NOMO-1 treated with DMSO at 0.1 percent for 48 hours (cell line): ENCODE results near the gene BEST2.
A peak's percentile ranks its signal among the peaks of the same experiment; 100 is the strongest.
"Not testable (repeated sequence)": the region's sequence is repeated elsewhere in the genome, so short reads cannot be mapped to it uniquely, and the experiment has no call there.

ENCODE experiments used
- DNase-seq: peaks from one replicate; lab custom pipeline; 2025; ENCODE audit not compliant: unreplicated experiment; lab: John Stamatoyannopoulos, UW

The BEST2 gene

GRCh38 chr19:12751635-12752034 lies at the start of gene BEST2:
BEST2 (plus strand) TSS chr19:12751791; CDS start chr19:12752593, 802 bp downstream.
- no peak for DNase-seq

DNA sequence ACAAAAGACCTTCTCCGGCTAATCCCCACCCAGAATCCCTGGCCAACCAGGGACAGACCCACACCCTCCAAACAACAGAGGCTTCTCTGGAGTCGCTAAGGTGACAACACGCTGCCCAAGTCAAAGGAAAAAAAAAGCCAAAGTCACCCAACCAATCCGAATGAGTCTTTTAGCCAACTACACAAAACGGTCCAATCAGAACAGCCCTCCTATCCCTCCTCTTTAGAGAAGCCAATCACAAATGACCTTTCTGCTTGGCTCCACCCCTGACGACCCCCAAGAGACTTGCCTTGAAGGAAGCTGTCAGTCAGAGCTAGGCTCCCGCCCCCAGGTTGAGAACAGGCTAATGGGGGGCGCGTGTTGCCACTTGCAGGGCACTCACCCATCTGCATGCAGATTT lies 48.5 kb upstream of the BEST2 start:
- DNase-seq = peak; percentile 15

DNA sequence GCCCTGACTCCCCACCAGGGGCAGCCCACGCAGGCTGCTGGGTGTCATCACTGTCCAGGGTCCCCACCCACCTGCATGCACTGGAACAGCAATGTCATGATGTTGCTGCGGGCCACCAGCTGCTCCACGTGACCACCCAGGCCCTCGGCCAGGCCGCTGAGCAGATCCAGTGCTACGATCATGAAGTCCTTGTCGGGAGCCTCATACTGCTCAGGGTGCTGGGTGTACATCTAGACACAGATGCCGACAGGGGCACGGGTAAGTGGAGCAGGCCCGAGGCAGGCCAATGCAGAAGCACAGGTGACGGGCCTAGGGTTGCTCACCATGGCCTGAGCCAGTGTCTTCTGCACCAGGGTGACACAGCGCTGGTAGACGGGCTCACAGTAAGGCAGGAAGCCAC lies 46.4 kb upstream of the BEST2 start:
- no peak for DNase-seq

DNA sequence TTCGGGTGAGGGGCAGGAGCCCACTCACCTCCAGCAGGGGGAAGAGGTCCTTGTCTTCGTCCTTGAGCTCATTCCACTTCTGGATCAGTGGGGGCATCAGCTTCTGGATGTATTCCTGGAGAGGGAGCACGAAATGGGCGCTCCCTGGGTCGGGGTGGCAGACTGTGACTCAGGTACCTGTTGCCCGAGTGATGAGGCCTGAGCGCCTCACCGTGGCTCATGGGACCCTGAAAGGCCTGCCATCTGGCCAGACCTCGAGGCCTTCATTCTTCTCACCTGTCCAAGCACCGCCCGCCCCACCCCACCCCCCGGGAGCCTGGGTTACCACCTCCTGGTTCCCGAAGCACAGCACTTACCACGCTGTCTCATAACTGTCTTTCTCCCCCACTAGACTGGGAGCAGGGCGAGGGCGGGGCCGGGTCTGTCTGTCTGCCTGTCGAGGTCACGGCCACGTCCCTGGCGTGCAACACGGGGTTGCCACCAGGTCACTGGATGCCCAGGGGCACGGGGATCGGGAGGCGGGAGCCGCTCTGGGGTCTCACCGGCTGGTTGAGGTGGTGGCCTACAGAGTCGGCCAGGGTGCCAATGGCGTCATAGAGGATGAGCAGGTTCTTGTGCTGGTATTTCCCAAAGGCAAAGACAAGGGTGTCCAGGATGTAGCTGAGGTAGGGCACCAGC lies 45.8 kb upstream of the BEST2 start:
- no peak for DNase-seq

DNA sequence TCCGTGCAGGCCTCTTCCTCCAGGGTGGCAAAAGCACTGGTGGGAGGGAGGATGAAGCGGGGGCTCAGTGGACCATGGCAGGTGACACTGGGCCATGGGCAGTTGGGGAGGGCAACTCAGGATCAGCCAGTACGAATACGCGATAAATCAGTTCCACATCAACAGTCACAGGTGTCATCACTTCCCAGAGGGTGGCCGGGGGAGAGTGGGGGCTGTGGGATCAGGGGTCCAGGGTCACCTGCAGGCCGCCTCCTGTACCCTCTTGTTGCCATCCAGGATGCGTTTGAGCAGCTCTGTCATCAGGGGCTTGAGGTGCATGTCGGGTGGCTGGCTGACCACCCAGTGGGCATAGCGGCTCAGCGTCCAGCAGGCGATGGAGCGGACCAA lies 45.3 kb upstream of the BEST2 start:
- no peak for DNase-seq

DNA sequence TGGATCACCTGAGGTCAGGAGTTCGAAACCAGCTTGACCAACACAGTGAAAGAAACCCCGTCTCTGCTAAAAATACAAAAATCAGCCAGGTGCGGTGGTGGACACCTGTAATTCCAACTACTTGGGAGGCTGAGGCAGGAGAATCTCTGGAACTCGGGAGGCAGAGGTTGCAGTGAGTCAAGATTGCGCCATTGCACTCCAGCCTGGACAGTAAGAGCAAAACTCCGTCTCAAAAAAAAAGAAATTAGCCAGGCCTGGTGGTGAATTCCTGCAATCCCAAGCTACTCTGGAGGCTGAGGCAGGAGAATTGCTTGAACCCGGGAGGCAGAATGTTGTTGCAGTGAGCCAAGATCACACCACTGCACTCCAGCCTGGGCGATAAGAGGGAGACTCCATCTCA lies 43.0 kb upstream of the BEST2 start:
- DNase-seq = no peak

- DNase-seq = no peak
These were observed 40.4 kb upstream of the BEST2 start for GRCh38 chr19:12711187-12711586.

DNA sequence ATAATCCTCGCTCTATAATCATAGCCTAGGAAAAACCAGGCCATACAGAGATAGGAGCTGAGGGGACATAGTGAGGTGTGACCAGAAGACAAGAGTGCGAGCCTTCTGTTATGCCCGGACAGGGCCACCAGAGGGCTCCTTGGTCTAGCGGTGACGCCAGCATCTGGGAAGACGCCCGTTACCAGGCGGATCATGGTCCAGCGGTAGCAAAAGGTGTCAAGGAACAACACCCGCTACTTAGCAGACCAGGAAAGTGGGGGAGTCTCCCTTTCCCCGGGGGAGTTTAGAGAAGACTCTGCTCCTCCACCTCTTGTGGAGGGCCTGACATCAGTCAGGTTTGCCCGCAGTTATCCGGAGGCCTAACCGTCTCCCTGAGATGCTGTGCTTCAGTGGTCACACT lies 39.5 kb upstream of the BEST2 start:
- DNase-seq = not testable (repeated sequence)

DNA sequence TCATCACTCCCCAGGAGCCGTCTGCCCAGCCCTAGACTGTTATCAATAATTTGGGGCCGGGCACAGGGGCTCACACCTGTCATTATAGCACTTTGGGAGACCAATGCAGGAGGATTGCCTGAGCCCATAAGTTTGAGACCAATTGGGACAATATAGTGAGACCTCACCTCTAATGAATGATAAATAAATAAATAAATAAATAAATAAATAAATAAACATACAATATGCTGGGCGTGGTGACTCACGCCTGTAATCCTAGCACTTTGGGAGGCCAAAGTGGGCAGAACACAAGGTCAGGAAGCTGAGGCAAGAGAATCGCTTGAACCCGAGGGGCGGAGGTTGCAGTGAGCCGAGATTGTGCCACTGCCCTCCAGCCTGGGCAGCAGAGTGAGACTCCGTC lies 38.3 kb upstream of the BEST2 start:
- DNase-seq = not testable (repeated sequence)

GRCh38 chr19:12715102-12715501 lies 36.5 kb upstream of the BEST2 start:
- no peak for DNase-seq

DNA sequence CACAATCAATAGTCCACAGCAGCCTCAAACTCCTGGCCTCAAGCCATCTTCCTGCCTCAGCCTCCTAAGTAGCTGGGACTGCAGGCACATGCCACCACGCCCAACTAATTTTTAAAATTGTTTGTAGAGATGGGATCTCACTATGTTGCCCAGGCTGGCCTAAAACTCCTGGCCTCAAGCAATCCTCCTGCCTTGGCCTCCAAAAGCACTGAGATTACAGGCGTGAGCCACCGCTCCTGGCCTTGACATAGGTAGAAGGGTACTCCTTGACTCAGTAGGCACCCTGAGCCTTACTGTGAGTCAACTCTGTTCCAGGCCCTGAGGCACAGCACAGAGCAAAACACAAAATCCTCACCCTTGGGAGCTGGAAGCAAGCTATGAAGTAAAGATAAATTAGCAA lies 35.7 kb upstream of the BEST2 start:
- DNase-seq = no peak

DNA sequence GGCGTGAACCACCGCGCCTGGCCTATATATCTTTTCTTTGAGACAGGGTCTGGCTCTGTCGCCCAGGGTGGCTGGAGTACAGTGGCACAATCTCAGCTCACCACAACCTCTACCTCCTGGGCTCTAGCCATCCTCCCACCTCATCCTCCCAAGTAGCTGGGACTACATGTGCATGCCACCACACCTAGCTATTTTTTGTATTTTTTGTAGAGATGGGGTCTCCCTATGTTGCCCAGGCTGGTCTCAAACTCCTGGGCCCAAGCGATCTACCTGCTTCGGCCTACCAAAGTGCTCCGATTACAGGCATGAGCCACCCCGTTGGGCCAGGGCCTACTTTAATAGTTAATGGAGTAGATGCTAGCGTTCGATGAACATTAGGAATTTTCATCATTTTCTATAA lies 31.3 kb upstream of the BEST2 start:
- no peak for DNase-seq

DNA sequence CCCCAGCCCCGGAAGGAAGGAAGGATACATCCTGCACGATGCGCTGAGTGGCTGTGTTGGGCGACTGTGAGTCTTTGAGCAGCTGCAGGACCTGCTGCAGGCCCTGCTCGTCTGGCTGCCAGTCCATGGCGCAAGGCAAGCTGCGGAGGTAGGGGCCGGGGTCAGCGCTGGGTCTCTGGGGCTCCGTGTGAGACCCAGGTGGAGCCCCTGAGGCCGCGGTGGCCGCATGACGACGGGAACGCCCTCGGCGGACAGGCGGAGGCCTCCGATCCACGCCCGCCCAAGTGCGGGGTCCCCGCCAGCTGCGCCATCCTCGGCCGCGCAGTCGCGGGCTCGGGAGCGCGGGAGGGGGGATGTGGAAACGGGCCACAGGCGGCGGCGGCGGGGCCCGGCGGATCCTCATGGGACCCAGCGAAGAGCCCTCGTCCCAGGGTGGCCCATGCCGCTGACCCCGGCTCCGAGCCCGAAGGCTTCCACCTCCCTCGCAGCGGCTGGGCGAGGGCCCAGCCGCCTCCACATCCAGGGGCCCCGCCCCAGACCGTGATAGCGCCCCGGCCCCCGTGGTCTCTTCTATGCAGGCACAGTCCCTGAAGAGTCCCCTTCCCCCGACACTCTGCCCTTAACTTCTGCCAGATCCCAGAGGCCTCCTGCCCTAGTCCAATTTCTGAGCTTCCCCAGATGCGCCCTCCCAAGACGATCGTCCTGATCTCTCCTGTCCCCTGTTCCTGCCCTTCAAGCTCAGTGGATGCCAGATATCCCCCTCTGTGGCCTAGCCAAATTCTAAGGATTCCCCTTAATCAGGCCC lies 30.5 kb upstream of the BEST2 start:
- DNase-seq = no peak

DNA sequence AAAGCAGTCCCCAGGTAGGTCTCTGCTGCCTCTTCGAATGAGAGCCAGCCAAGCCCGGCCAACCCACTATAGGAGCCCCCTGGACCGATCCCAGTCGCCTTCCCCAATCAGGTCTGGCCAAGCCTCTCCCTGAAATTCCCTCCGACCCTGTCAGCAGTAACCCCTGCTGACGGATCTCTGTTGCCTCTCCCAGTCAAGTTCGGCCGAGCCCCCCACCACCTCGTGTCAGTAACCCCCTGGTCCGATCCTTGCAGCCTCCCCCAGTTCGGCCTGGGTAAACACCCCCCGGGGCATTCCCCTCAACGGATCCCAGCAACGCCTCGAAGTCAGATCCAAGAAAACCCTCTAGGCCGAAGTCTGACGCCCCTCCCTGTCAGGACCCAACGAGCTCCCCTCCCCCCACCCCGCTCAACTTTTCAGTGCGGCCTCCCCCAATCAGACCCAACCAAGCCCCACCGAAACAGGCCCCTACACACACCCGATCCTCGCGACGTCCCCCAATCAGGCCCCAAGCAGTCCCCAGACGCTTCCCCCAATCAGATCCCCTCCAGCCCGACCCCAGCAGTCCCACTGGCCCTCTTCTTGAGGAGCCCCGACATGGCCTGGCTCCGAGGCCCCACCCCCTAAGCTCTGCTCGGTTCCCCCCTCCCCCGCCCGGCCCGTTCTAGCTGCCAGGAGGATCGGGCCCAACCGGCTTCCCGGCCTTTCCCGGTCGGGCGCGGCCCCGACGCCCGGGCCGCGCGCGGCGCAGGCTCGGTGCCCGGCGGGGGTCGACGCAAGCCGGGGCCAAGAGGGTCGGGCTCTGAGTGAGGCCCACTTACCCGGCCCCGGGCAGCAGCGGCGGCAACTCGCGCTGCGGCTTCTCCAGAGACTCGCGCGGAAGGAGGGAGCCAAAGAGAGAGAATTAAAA lies 29.7 kb upstream of the BEST2 start:
- DNase-seq = peak; percentile 41

- peak; percentile 97 for DNase-seq
These were observed 28.8 kb upstream of the BEST2 start for GRCh38 chr19:12722566-12723380.

DNA sequence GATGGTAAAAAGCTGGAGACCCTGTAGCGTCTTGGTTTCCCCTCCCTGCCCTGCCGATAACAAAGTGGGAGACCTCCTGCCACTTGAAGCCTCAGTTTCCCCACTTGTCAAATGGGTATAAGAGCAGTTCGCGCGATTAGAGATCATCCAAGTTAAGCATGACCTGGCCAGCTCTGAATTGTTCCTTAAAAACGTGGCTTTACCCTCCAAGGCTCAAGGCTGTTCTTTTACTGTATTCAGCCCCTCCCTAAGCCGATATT lies 28.3 kb upstream of the BEST2 start:
- DNase-seq = peak; percentile 27

GRCh38 chr19:12723641-12724426 lies 27.8 kb upstream of the BEST2 start, which contains the start of gene TNPO2:
TNPO2 (minus strand) TSS chr19:12723932; CDS start chr19:12720977, 2,955 bp downstream.
- peak; percentile 56 for DNase-seq

- not testable (repeated sequence) for DNase-seq
These were observed 26.0 kb upstream of the BEST2 start for GRCh38 chr19:12725612-12726011.

DNA sequence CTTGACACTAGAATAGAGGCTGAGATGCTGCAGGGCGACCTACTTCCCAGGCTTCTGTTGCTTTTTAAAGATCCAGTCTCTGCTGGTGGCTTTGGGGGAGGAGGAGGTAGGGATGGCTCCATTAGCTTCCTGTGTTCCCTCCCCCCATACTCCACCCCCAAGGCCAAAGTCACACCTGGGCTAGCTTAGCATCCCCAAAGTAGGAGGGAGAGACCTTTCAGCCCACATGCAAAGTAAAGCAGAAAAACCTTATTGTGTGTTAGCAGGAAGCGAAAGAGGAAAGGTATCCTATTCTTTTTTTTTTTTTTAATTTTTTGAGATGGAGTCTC lies 24.6 kb upstream of the BEST2 start:
- DNase-seq = no peak

GRCh38 chr19:12727745-12728433 lies 23.7 kb upstream of the BEST2 start:
- no peak for DNase-seq
